Stimulated activated CD8-positive, alpha-beta memory T cell treated with anti-CD3 and anti-CD28 coated beads, Interleukin-7, amount 100 ng/mL, for 48 hours (primary cell): Measurements from ENCODE around the gene DPYD.

Source experiments
- DNase-seq, 2 donors: peaks; one replicate each; pipeline ENCODE4 v3.0.0-alpha.2; 2020; ENCODE audit warnings: low read depth in 1 of 2; ENCODE audit errors: extremely low read depth in 1 of 2

The DPYD gene

GRCh38 chr1:97920832-97921571, at the start of gene DPYD:
Gene DPYD (minus strand): TSS chr1:97921034. CDS start chr1:97920922, 112 bp downstream.
- peak; percentile 70 to 72 for DNase-seq

DNA sequence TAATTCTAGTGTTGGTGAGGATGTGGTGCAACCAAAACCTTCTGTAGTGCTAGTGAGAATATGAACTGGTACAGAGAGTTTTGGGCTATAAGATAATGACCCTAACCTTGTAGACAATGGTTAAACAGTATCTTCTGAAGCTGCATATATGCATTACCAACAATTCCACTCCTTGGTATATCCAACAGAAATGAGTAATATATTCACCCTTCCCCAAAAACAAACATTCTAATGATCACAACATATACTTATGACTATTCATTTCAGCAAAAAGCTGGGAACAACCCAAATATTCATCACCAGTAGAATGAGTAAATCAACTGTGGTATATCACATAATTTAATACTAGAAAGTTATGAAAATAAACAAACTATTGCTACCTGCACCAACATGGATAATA, 39.6 kb upstream of the DPYD start:
- no peak for DNase-seq

DNA sequence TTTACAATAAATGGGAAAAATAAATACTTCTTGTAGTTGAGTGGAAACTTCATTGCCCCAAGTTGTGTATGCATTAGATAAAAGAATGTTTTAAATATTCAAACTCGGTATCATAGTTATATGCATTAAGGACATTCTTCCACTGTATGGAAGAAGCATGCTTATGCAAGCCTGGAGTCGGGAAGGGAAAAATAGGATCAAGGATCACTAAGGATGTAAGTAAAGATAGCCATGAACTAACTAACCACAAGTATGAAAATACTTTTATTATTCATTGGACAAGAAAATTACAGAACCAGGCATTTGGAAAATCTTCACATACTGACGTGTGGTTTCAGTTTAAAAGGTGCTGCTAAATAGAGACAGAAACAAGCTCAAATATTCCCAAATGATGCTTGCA, 26.9 kb upstream of the DPYD start:
- no peak for DNase-seq

DNA sequence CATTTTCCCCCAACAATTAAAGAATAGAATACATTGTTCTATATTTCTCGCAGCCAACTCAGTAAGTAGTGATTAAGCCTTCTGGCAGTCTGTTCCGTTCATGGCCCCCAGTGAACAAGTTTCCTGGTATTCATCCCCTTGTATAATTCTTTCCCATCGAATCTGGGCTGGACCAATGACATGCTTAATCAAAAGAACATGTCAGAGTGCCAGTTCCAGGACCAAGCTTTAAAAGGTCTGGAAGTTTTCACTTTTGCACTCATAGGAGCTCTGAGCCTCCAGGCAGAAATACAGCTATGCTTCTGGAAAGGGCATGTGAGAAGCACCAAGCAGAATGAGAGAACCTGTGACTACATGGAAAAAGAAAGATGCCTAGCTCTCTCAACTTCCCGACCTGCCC, 22.5 kb upstream of the DPYD start:
- no peak for DNase-seq

DNA sequence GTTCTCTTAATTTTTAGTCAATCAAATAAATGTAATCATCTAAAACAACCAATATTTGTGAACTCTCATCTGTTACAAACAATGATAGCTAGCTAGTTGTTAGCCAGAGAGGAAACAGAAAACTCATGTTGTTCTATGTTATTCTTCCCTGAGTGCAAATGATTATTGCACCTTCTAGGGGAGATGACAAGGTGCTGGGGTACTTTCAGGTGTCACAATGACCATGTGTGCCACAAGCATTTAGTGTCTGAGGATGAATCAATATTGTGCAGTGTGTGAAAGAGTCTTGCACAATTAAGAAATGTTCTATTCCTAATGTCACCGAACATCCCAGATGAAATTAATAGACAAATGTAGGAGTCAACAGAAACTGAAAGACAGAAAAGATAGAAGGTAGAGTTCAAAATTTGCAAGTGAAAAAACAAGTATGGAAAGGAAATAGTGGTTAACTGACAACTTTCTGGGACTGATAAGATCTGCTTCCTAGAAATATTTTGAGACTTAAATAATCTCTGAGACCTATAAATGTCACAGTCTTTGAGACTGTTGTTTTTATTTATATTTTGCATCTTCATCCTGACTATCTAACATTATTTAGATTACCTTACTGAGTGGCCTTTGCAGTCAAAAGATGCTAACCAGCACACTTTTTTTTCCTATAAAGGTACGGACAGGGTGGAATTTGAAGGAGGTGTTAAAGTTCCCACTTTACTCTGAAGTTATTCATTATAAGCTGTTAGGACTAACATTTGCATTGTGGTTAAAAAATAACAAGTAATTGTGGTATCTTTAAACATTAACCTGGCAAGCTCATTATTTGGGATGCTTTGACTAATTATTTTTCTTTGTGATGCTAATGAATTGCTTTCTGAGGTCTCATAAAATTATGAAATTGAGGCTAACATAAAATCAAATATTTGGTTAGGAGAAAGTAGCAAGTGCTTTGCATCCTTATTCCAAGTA, 21.6 kb upstream of the DPYD start:
- no peak for DNase-seq

DNA sequence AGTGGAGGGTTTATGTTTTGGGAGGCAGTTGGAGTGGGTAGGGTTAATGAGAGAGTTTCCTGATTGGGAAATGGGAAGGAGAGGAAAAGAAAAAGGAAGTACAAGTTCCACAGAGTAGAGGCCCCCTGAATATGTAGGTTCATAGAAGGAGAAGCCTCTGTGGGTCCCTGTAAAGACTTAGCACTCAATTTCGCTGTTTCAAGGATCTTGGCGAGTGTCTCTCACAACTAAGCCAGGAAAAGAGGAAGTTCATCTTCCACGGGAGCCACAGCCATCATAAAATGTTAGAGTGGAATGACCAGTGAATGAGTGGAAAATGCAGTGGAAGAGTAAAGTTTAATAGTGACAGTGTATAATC, 17.4 kb upstream of the DPYD start:
- no peak for DNase-seq

DNA sequence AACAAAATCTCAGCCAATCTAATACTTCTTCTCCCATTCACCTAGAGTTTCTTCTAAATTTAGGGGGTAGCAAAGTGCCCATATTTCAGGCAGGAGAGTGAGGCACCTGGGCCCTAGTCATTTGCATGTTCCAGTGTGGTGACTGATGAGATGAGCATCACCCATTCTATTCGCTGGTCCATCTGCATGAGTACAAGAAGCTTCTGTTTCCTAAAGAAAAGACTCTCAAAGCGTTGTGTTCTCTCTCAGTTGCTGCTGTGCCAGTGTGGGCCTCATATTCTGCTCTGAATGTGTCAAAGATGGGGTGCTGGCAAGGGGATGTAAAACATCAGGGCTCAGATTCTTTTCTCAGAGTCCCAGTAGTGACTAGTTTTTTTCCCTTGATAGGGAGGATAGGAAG, 16.1 kb upstream of the DPYD start:
- no peak for DNase-seq

DNA sequence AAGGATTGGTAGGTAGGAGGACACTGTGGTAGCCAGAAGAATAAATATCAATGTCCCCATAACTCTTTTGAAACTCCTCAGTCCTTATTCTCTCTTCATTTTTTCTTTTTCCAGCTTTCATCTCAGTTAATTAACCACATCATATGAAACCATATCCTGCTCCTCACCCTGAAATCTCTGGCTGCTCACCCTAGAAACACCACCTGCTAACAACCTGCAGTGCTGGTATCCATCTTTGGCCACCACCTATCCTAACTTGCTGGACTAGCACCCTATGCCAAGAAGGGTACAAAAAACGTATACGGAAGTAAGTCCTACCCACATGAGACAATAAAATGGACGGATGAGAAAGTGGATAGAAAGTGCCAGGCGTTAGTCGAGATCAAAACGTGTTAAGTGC, 13.7 kb upstream of the DPYD start:
- no peak for DNase-seq

- no peak for DNase-seq
Measured at GRCh38 chr1:97929874-97930851, 9.3 kb upstream of the DPYD start.

DNA sequence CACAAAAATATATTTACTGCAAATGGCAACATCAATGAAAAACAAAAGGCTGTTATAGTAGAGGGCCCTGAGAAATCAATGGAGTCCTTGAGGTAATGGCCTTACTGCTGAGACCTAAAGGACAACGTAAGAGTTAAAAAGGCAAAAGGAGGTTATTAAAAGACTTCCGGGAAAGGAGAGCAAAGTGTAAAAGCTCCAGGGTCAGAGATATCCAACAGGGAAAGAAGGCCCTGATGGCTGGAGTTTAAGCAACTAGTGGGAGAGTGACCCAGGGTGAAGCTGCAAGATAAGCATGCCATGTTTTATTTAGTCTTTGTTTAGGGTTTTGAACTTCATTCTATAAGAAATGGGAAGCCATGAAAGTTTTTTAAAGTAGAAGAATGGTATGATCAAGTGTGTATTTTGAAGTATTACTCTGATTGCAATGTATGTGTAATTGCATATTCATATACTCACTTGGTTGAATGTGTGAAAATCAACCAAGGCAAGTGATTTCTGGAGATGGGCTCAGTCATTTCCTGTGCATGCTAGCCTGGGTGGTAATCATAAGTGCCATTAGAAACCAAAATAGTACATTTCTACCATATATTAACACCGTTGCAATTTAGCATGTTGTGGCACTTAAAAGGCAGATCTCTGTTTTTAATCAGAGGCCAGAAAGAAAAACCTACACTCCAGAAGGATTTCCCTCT, 5.3 kb upstream of the DPYD start:
- no peak for DNase-seq

DNA sequence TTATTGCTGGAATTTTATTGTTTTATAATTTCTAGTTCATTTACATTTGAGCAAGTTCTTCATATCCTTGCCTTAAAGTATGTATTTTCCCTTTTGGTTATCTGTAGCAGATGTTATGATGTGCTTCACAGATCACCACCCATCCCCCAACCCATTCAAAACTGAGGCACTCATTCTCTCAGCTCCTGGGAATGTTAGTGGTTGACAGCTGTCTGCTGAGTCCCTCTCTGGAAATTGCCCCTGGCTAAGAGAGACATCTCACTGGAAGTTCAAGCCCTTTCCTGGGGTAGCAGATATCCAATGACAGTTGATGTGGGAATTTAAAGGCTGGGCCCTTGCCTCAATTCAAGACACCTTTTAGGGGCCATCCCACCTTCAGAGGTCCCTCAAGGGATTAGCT, 4.3 kb upstream of the DPYD start:
- no peak for DNase-seq

- DNase-seq: no peak
Measured at GRCh38 chr1:97923811-97924210, 3.0 kb upstream of the DPYD start.

DNA sequence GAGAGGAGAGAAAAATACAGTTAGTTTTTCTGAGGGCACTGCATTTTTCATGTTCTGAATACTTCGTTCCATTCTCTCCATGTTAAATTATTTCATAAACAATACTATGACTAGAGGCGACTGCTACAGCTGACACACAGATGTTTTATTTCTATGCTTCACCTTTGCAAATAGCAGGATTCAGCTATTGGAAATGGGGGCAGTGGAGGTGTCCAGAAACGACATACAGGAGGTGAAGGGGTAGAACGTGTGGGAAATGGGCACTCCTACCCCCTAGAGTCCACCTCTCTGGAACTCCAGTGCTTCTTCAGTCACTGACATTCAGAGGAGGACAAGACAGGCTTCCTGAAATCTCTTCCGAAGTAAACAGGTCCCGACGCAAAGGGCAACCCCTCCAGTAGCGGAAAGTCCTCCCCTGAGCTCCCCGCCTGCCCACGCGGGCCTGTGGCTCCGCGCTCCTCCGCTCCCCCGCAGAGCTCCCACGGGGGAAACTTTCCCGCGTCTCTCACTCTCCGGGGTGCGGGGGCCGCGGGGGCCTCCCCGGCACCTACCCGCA, 480 bp downstream of the DPYD start:
- no peak for DNase-seq

DNA sequence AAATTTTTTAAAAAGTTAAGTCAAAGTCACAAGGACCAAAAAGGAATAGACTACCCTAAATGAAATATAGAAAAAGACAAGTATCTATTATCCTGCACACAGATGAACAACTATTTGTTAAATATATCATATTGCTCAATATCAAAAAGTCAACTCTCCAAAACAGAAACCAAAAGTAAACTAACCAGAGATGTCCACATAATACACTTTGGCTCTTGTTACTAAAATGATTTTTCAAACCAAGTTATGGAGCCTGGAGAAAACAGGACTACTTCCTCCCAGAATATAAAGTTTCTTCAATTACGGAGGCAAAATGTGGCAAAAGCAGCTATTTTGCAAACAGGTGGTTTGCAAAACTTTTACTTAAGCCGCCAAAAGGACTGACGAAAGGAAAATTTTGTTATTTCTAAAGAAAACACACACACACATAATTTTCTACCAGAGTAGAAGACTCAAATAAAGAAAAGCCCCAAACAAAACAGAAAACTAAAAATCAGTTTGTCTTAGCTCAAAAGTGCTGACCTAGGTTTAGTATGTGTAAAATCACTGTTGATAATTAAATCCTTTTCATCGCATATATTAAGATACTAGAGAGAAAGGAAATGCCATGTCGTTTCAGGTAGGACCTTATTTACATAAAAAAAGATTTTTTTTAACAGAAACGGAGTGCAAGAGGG, 1.1 kb downstream of the DPYD start:
- DNase-seq: no peak

- no peak for DNase-seq
Measured at GRCh38 chr1:97918961-97919360, 1.9 kb downstream of the DPYD start.

DNA sequence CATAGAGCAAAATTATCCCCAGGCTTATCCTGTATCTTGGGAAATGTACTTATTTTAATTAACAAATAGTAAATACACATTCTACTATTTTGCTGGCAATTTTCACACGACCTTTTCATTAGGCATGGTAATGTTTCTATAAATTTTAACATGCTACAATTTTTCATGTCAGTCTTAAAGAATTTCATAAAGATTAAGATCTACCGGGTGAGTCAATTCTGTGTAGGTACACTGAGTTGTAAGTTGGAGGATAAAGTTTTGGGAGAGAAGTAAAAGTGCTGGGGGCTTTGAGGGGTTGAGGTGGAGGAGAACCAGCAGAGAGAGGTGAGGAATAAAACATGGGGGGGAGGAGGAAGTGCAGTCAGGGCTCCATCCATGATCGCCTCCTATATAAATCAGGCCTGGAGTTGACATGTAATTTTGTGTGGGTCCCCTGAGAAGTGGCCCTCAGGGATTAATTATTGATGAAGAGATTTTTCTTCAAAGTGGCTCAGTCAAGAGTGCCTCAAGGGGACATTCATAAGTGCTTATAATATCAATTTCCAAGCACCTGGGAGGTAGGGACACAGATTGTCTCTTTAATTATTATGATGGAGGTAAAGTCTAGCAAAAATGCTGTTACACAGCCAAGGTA, 7.2 kb downstream of the DPYD start:
- no peak for DNase-seq

DNA sequence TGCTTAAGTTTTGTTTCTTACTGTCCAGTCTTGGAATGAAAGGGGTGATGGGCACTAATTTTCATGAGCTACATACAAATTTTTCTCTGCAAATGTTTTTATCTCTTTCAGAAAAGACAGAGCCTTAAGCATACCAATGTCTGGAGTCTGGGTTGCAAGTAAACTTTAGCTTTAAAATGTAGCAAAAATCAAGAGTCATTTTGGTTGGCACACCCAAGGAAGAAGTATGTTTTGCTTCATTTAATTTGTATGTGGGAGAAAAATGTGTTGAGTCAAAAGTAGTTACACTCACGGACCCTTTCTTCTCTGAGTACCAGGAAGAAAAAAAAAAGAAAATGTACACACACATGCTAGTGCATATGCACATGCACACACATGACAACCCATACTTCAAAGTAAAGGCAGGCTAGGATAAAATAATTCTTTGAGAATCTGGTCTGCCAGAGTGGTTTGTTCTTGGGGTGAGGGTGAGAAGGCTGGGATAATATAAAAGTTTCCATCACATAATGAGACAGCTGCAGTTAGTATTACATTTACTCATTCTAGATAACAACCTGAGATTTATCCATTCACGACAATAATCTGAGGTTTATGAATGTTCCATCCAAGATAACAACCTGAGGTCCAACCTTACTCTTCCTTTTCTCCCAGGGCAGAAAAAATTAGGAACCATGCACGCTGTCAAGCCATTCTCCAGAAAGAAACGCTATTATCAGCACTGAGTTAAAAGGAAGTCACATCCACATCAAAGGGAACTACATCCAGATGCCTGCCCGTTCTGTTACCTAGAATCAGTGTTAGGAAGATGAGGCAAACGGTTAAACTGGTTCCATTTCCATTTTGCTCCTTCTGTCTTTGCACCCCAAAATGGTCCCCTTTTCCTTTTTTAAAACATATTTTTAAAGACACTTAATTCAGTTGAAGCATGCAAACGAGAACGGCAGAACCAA, 9.3 kb downstream of the DPYD start:
- DNase-seq: no peak

DNA sequence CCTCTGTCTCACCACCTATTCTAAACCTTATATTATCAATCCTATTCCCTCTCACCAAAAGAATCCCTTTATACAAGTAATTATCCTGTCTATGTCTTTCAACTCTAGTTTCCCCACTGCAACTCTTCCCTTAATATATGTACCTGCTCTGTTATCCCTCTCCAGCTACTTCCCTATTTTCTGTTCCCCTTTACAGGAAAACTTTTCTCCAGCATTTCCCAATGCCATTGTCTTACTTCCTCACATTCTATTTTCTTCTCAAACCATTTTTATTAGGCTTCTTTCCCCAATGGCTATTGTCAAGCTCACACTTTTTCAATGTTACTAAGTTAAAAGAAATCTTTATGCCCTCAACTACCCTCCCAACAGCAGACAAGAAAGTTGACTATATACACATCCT, 11.6 kb downstream of the DPYD start:
- no peak for DNase-seq
